Right ventricle myocardium superior (tissue), 1 donor: Measurements from ENCODE around the gene UBXN10. TPM values are rescaled to one million over a fixed set of nuclear protein-coding genes. Genes with fewer than 3 reads are reported as not detected.
A peak's percentile ranks its signal among the peaks of the same experiment; 100 is the strongest.

Experiments
- ATAC-seq: fragments of 200-7000 bp; cut with Tn5 transposase; one replicate; pipeline ENCODE4 v1.9.1; 2020; ENCODE audit warnings: mild to moderate bottlenecking; ENCODE audit not compliant: poor library complexity
- DNase-seq: peaks from one replicate; pipeline ENCODE4 v3.0.0-alpha.2; 2020
- intact Hi-C: fragments of 100-400 bp; cut with DNase I; formaldehyde crosslinking; loops from one replicate; pipeline ENCODE4 v1.11.2; 2022
- total RNA-seq: library from RNA; stranded (reverse); fragmentation: NEBNext Ultra II Directional; extraction: Animal tissue kit (Norgen Biotek cat#: 25700); gene quantifications from one replicate; pipeline ENCODE4 v1.2.1, GENCODE V29; 2021
- donor health status: DM: no; HTN: yes; CAD: no; lungs with severe emphysema.

The UBXN10 gene
- total RNA-seq, 1 donor from 2014 or later = 2.2 TPM

DNA sequence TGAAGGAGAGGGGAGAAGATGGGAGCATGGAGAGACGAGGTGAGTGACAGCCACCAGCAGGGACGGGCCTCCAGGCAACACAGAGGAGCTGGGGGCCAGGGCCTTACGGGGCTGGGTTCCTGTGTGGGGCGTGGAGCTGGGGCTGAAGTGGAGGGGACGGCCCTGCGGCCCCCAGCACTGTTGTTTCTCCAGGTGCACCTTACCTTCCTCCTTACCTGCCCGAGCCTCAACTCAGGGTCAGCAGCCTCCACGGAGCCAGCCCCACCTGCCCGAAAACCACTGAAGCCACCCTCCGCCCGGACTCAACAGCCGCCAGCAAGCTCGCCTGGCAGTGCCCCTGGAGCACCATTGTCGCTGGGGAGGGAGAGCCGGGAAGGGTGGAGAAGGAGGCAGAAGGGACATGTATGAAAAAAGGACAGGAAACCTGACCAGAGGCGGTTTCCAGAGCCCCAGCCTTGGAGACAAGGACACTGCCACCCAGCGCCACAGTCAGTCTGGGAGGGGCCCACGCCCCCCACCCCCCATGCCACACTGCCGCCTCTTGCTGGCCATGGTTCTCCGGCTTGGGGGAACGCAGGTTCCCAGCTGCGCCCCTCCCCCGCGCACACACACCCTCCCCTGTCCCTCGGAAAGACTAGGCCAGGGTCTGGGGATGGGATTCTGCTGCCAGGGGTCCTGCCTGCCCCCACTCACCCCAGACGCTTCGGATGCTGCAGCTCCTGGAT, 36.1 kb upstream of the UBXN10 start:
- no peak for ATAC-seq
- DNase-seq = no peak
- intact Hi-C loops = loop anchor here (5.0 kb wide), 2 partner anchors 177 to 232 kb away; no protein-coding TSS in a partner anchor

DNA sequence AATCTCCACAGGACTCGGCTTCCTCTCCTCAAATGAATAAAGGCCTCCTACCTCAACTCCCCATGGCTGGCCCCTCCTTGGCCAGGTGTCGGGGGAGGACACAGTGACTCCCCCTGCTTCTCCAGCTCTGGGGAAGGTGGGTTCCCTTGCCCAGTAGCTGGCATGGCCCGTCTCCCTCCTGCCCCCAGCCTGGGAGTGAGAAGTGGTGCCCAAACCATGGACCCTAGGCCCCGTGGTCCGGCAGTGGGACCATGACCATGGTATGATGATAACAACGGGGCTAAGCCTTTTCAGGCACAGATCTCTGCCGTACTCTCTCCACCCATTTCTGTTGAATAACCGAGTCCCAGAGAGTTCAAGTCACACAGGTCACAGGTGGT, 35.6 kb upstream of the UBXN10 start:
- DNase-seq (no peak), ATAC-seq (no peak)
- intact Hi-C loops = loop anchor here (5.0 kb wide), 1 partner anchor 233 kb away; no protein-coding TSS in a partner anchor

DNA sequence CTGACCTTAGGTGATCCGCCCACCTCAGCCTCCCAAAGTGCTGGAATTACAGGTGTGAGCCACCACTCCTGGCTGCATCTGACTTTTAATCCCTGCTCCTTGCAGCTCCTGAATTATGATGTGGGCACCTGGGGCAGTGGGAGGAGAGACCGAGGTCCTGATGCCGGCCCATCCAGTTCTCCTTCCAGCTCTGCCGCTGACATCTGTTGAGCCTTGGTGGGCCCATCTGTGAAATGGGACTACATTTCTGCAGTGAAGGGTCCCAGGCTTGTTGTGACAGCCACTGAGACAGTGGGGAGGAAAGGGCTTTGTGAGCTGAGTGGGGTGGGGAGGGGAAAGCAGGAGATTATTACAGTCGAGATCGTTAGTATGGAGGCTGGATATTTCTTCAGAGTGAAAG, 34.9 kb upstream of the UBXN10 start:
- no peak for ATAC-seq

DNA sequence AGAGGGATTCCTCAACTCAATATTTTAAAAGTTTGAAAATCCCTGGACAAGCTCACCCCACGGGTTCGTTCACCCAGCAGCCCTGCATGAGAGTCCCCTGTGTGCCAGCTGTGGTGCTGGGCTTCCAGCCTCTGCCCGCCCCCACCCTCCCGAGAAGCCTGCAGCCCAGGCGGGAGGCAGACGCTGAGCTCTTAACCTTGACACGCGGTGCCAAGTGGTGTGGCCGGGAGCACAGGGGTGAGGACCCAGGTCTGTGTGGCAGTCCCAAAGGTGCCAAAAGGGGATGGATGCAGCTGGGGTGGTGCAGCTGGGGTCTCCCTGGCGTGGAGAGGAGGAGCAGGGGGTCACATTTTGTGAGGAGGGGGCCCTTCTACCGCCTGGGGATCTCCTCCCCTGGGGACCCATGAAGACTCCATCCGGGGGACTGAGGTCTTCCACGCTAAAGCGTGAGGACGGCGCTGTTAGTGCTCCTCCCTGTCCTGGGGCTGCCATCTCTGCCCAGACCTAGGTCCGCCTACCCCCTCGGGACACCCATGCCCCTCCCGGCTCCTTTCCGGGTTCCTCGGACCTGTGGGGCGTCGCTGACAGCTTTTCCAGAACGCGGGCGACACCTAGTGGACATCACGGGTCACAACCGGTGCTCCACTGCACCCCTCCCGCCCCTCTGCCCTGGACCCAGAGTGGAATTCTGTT, 33.8 kb upstream of the UBXN10 start:
- ATAC-seq = peak; percentile 96
- DNase-seq = peak; percentile 91
- intact Hi-C loops = loop anchor here (1.0 to 5.0 kb wide), 2 partner anchors 51 to 235 kb away; no protein-coding TSS in a partner anchor

More for the DNA sequence above, 34.9 kb upstream of the UBXN10 start:
- DNase-seq = no peak
- intact Hi-C loops = loop anchor here (5.0 kb wide), 1 partner anchor 234 kb away; no protein-coding TSS in a partner anchor

DNA sequence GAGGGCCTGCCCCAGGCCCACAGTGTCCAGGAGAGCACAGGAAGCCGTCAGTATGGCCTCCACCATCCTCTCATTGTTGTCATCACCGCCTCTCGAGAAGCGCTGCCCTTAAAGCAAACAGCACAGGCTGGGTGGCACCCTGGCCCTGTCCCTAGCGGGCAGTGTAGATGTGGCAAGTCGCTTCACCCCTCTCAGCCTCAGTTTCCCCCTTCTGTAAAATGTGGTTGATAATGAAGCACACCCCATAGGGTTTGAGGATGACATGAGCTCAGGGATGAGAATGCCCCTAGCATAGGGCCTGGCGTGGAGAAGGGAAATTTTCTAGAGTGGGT, 33.3 kb upstream of the UBXN10 start:
- DNase-seq (no peak), ATAC-seq (peak; percentile 20)
- intact Hi-C loops = loop anchor here (1.0 to 5.0 kb wide), 2 partner anchors 51 to 235 kb away; no protein-coding TSS in a partner anchor

DNA sequence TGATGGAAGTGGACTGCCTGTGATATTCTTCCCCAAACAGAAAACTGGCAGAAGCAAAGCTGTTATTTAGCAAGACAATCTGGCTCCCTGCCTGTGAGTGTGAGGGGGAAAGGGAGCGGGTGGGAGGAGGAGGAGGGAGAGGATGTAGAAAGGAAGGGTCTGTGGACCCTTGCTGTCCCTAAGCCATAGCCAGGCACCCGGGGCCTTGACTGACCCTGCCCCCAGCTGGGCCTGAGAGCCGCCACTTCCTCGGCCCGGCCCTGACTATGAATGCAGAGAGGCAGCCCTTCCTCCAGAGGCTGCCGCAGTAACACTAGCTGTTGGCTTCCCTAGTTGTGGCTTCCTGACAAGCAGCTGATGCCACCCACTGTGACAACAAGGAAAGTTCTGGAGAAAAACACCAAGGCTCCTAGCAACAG, 32.9 kb upstream of the UBXN10 start:
- DNase-seq (peak; percentile 72), ATAC-seq (peak; percentile 65)
- intact Hi-C loops = loop anchor here (1.0 to 5.0 kb wide), 2 partner anchors 52 to 236 kb away; no protein-coding TSS in a partner anchor

DNA sequence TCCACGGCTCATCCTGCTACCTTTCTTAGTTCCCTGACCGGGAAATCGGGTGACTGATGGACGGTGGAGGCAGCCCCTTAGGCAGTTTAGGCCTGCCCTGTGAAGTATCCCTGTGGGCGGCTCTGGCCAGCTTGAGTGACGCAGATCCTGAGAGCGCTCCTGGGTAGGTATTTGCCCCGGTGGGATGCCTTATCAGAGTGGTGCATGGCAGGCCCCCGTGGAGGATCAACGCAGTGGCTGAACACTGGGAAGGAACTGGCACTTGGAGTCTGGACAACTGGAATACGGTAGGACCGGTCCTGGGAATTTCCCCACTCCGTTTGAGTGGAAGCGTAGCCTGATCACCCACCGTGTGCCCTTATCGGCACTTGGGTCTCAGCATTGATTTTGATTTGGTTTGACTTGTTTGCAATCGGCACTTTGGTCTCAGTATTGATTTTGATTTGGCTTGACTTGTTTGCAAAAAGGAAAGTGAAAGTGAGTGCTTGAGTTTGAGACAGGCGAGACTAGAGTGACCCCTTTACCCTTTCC, 31.5 kb upstream of the UBXN10 start:
- intact Hi-C loops = loop anchor here (5.0 kb wide), 1 partner anchor 237 kb away; no protein-coding TSS in a partner anchor
- DNase-seq (no peak), ATAC-seq (no peak)

DNA sequence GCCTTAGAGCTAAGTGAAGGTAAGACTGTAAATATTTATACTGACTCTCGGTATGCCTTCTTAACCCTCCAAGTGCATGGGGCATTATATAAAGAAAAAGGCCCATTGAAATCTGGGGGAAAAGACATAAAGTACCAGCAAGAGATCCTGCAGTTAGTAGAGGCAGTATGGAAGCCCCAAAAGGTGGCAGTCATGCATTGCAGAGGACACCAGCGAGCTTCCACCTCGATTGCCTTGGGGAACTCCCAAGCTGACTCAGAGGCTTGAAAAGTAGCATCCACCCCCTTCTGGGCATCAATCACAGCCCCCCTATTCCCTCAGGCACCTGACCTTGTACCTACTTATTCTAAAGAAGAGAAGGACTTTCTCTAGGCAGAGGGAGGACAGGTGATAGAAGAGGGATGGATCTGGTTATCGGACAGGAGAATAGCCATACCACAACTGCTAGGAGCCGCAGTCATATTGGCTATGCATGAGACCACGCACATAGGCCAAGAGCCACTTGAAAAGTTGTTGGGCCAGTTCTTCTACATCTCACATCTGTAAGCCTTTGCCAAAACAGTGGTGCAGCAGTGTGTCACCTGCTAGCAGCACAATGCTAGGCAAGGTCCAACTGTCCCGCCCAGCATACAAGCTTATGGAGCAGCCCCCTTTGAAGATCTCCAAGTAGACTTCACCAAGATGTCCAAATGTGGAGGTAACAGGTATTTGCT, 27.4 kb upstream of the UBXN10 start:
- intact Hi-C loops = no loop called here

DNA sequence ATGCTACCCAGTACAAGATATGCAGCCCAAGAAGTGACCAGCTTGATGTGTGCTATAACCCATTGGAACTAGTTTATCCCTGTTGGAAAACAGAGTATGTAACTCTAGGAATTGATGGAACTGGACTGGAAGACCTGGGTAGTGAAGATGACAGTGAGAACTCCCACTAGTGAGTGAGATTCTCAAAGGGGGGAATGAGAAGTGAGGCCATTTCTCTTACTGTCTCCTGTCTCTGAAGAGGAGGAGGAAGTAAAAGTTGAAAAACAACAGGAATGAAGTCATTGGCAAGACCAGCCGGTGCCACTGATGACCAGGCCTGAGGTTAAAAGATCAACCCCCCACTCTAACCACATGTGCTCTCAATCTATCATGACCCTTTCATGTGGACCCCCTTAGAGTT, 25.9 kb upstream of the UBXN10 start:
- intact Hi-C loops = no loop called here
- no peak for DNase-seq
- no peak for ATAC-seq

More for the DNA sequence above, 27.4 kb upstream of the UBXN10 start:
- DNase-seq (no peak), ATAC-seq (no peak)

DNA sequence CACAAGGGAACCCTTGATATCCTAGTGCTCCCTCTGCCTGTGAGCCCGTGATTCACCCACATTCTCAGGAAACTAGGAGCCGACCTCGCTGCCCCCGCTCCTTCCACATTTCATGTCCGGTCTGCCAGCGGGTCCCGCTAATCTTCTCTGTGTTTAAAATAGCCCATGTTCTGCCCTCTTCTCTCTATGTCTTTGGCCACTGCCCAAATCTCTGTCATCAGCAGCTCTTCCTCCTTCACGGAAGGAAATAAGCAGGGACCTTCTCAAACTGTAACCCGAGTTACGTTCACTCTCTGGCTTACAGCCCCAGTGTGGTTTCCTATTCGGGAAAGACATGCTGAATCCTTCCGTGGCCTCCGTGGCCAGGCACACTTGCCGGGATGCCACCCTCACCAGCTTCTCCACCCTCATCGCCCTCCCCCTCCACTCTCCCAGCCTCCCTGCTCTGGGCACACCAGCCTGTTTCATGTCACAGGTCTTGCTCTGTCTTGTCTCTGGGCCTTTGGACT, 21.1 kb upstream of the UBXN10 start:
- intact Hi-C loops = no loop called here
- peak; percentile 64 for ATAC-seq

DNA sequence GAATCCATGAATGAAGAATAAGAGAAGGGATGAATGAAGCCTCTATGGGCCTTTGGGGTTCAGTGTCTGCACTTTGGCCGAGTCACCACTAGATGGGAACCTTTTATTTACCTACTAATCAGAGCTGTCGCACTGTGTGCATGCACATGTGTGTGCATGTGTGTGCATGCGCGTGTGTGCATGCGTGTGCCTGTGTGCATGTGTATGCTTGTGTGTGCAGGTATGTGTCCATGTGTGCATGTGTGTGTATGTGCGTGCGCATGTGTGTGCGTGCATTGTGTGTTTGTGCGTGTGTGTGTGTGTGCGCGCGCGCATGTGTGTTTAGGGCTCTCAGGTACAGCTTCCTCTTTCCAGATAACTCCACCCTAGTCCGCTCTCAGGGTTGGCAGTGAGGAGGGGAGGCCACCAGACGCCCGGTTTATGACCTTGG, 20.4 kb upstream of the UBXN10 start:
- no peak for DNase-seq
- intact Hi-C loops = no loop called here
- ATAC-seq = no peak

More for the DNA sequence above, 21.1 kb upstream of the UBXN10 start:
- peak; percentile 70 for DNase-seq

DNA sequence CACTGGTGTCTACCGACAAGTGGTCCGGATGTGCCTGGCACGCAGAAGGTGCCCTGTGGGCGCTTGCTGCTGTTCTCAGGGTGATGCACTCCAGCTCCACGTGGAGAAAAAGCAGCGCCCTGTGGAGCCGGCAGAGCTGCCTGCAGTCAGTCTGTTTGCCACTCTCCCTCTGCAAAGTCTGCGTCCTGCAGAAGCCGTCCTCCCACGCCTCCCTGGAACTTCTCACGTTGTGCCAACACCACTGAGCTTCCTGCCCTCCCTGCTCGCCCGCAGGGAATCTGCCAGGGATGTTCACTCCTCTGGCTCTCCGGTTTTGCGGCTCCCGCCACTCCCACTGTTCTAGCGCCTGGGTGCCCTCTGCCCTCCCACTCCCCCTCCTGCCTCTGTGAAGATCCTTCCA, 19.8 kb upstream of the UBXN10 start:
- no peak for ATAC-seq
- DNase-seq = no peak
- intact Hi-C loops = no loop called here

DNA sequence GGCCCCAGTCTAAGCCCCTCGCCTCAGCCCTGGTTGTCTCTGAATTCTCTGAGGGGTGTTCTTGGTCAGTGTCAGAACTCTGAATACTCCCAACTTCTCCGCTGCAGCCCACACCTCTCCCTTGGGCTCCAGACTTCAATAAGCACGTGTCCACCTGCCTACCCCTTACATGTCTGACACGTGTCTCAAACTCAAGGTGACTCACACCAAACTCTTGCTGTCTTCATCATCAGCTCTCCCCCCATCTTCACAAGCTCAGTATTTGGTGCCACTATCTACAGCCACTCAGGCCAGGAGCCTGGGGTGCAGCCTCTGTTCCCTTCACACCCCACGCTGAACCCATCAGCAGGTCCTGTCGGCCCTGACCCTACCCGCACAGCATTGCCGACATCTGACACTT, 18.8 kb upstream of the UBXN10 start:
- ATAC-seq (no peak), DNase-seq (no peak)
- intact Hi-C loops = no loop called here

DNA sequence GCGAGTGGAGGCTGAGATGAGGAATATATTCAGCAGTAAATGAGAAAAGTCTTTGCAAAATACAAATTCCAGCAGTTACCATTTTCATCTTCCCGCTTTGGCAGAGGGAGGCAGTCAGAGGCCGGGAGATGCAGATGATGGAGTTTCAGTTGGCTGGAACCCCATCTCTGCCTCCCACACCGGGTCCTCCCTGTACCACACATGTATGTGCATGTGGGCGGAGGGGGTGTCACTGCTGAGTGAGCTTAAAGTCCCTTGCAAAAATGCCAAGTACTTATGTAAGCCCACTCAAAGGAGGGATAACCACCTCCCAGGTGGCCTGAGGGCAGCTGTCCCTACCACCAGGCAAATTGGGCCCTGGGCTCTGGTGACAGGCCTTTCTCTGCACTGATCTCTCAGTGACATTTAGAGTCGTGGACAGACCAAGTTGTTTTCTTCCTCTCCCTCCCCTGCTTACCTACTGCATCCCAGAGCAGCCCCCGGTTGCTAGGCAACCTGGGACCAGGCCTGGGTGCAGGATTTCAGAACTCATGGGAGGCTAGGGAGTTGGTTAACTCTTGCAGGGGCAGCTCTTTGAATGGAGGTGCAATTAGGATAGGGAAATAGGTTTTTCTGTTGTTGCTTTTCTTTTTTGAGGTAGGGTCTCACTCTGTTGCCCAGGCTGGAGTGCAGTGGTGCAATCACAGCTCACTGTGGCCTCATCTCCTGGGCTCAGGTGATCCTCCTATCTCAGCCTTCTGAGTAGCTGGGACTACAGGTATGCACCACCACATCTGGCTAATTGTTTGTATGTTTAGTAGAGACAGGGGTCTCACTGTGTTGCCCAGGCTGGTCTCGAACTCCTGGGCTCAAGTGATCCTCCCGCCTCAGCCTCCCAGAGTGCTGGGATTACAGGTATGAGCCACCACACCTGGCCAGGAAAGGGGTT, 17.1 kb upstream of the UBXN10 start:
- intact Hi-C loops = no loop called here
- no peak for ATAC-seq
- DNase-seq = no peak

DNA sequence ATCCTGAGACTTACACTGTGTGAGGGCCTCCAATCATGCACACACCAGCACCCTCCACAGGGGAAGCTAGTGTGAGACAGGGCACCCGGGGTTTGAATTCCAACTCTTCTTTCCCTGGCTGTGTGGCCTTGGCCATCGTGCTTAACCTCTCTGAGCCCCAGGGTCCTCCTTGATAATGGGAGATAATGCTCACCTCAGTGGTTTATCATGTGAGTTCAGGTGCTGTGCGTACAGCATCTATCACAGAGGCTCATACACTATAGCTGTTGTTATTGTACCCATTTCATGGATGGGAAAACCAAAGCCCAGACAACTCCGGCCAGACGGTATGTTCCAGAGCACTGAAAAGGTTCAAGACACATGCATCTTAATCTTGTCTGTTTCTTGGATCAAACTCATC, 16.0 kb upstream of the UBXN10 start:
- no peak for ATAC-seq
- DNase-seq = no peak
- intact Hi-C loops = no loop called here

DNA sequence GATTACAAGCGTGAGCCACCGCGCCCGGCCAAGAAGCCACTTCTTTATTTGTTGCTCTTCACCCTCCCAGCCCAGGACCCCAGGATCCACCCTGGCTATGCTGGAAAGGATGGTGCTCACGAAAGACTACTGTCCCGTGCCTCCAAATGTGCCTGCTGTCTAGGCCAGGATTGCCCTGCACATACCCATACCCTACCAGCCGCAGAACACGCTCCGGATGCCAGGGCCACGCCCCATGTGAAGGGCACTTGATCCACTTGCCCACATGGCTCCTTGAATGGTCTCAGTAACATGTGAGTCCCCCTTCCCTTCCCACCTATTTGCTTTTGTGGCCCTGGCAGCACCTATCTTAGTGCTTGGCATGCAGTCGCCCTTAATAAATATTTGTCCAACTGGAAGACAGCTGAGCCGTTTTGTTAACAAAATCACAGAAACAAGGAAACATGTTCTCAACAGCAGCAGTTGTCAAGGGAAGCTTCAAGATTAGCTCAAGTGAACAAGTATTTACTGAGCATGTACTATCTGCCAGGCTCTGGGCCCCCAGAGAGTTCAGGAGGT, 13.8 kb upstream of the UBXN10 start:
- ATAC-seq = no peak
- no peak for DNase-seq
- intact Hi-C loops = no loop called here

DNA sequence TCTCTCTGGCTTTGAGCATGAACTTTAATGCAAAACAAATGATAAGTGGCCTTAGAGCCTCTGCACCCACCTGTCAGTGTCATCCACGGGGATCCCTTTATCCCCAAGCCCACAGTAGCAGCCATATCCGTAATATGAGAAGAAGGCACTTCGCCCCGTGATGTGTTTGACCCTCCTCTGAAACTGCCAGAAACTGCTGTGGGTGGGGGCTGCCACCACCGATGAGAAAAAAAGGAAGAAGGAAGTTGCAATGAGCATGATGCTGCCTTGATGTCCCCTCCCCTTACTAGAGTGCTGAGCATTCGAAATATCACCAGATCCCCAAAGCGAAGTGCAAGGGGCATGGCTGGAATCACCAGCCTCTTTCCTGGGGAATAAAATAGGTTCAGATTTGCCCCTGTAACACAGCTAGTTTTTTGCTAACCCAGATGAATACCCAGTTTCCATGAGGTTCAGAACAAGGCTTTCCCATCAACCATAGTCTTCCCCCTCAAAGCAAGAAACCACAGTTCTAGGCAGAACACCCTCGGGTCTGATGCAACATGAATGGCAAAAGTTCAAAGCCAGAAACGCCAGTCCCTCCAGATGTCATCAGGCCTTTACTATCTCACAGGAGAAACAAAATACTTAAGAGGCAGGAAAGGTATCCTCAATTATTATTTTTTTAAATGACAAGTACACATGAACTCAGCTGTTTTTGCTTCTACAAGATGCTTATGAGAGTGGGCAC, 10.8 kb upstream of the UBXN10 start:
- intact Hi-C loops = no loop called here
- no peak for DNase-seq
- no peak for ATAC-seq
